HL-60 (cell line): ENCODE results near the gene DYNC1I1.

Experiments
- GABPA ChIP-seq: IDR thresholded peaks from 2 replicates; pipeline ENCODE4 v1.6.1; 2012; ENCODE audit warnings: low read depth
- POLR2AphosphoS5 ChIP-seq: IDR thresholded peaks from 2 replicates; pipeline ENCODE4 v1.6.1; 2012; ENCODE audit warnings: low read depth
- TF ChIP-seq, protein P1 (sequence below): IDR thresholded peaks from one replicate; pipeline ENCODE4 v1.5.1; 2011; ENCODE audit warnings: low read length, control low read depth, inconsistent platforms; ENCODE audit not compliant: insufficient read depth

DNA sequence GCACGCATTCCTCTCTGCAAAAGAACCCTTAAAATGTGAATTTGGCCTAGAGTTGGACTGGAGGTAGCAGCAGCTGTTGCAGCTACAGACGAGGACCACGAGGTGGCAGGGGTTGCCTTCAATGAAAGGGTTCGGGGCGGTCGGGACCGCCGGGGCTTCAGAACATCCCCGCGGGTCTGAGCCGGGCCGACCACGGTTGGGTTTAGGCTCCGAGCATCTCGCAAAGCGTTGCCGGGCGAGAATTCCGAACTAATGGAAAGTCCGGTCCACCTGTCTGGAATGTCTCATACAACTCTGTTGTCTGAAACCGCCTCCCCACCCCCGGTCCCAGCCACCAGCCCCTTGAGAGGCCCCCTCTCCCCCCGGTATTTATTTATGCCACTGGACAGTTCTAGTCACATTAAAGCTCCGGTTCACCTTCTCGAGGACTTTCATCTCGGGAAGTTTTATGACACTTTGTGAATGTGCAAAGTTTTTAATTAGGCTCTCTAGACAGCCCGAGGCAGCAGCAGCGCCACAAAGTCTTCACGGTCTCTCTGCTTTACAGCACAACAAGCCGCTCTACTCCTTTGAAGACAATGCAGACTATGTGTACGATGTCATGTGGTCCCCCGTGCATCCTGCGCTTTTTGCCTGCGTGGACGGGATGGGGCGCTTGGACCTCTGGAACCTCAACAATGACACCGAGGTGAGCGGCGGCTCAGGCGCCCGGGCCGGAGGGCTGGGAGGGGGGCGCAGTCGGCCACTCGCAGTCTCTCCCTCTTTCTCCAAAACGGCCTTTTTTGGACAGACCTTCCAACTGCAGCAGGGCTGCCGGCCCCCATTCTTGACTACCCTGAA is 303.4 kb downstream of the DYNC1I1 start:
- TF ChIP-seq POLR2AphosphoS5, result no peak
- TF ChIP-seq, protein P1, sequence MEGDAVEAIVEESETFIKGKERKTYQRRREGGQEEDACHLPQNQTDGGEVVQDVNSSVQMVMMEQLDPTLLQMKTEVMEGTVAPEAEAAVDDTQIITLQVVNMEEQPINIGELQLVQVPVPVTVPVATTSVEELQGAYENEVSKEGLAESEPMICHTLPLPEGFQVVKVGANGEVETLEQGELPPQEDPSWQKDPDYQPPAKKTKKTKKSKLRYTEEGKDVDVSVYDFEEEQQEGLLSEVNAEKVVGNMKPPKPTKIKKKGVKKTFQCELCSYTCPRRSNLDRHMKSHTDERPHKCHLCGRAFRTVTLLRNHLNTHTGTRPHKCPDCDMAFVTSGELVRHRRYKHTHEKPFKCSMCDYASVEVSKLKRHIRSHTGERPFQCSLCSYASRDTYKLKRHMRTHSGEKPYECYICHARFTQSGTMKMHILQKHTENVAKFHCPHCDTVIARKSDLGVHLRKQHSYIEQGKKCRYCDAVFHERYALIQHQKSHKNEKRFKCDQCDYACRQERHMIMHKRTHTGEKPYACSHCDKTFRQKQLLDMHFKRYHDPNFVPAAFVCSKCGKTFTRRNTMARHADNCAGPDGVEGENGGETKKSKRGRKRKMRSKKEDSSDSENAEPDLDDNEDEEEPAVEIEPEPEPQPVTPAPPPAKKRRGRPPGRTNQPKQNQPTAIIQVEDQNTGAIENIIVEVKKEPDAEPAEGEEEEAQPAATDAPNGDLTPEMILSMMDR, result peak; percentile 50
- no peak for TF ChIP-seq GABPA
